ENCODE results near the gene ZNF555. TPM values are rescaled to one million over a fixed set of nuclear protein-coding genes. Genes with fewer than 3 reads are reported as not detected.

The ZNF555 gene
- total and polyA plus RNA-seq, 2 donors (not counting 1 experiment from before 2014, with no cell fraction given) = 5.0 to 5.9 TPM

- TF ChIP-seq CTCF (conservative IDR thresholded peaks at IDR 0.05 in 1 of 2, IDR thresholded peaks at IDR 0.05 in 1 of 2; ENCODE audit: low read depth in 1 of 2, low read length in 2 of 2) (no peak), EZH2 (IDR thresholded peaks at IDR 0.05; ENCODE audit: low read length, missing control alignments) (no peak)
- Histone ChIP-seq H3K9ac (ENCODE audit: insufficient read depth, low read length) (no peak overlapping the region), H3K4me2 (ENCODE audit: extremely low read depth, insufficient read depth, low read length) (no peak overlapping the region), H3K27ac (ENCODE audit: insufficient read depth, low read length) (no peak overlapping the region), H3K4me3 (replicated peaks in 1 of 4; ENCODE audit: control extremely low read depth in 1 of 4, insufficient read depth in 1 of 4, low read depth in 3 of 4, low read length in 4 of 4) (no peak overlapping the region), H3K36me3 (ENCODE audit: control insufficient read depth, insufficient read depth, low read length) (no peaks in the 10 kb centered on the region), H2AFZ (ENCODE audit: low read length) (no peak overlapping the region), H3K4me1 (ENCODE audit: control insufficient read depth, extremely low read depth, insufficient read depth, low read length) (no peaks in the 10 kb centered on the region), H4K20me1 (ENCODE audit: control insufficient read depth, extremely low read depth, insufficient read depth, low read length) (no peaks in the 10 kb centered on the region), H3K9me3 (ENCODE audit: control insufficient read depth, insufficient read depth, low read depth, low read length) (no peaks in the 10 kb centered on the region), H3K27me3 (ENCODE audit: control insufficient read depth, insufficient read depth, low read length) (no peaks in the 10 kb centered on the region), H3K79me2 (ENCODE audit: control insufficient read depth, insufficient read depth, low read length) (no peaks in the 10 kb centered on the region)
- DNase-seq (ENCODE audit: low read depth in 2 of 2) = no peak
Observed at GRCh38 chr19:2827840-2828489, 13.3 kb upstream of the ZNF555 start.

- Histone ChIP-seq H3K36me3 (ENCODE audit: control insufficient read depth, insufficient read depth, low read length) (no peaks in the 10 kb centered on the region), H3K4me1 (ENCODE audit: control insufficient read depth, extremely low read depth, insufficient read depth, low read length) (no peaks in the 10 kb centered on the region), H3K4me3 (replicated peaks in 1 of 4; ENCODE audit: control extremely low read depth in 1 of 4, insufficient read depth in 1 of 4, low read depth in 3 of 4, low read length in 4 of 4) (no peak overlapping the region), H3K4me2 (ENCODE audit: extremely low read depth, insufficient read depth, low read length) (no peak overlapping the region), H4K20me1 (ENCODE audit: control insufficient read depth, extremely low read depth, insufficient read depth, low read length) (no peaks in the 10 kb centered on the region), H2AFZ (ENCODE audit: low read length) (no peak overlapping the region), H3K27ac (ENCODE audit: insufficient read depth, low read length) (no peak overlapping the region), H3K27me3 (ENCODE audit: control insufficient read depth, insufficient read depth, low read length) (no peaks in the 10 kb centered on the region), H3K9me3 (ENCODE audit: control insufficient read depth, insufficient read depth, low read depth, low read length) (no peaks in the 10 kb centered on the region), H3K9ac (ENCODE audit: insufficient read depth, low read length) (no peak overlapping the region), H3K79me2 (ENCODE audit: control insufficient read depth, insufficient read depth, low read length) (no peaks in the 10 kb centered on the region)
- DNase-seq (ENCODE audit: low read depth in 2 of 2) = peak in 1 of 2 donors; percentile 12
- no peak for TF ChIP-seq EZH2 (IDR thresholded peaks at IDR 0.05; ENCODE audit: low read length, missing control alignments)
- no peak for TF ChIP-seq CTCF (conservative IDR thresholded peaks at IDR 0.05 in 1 of 2, IDR thresholded peaks at IDR 0.05 in 1 of 2; ENCODE audit: low read depth in 1 of 2, low read length in 2 of 2)
Observed at GRCh38 chr19:2834294-2834871, 6.9 kb upstream of the ZNF555 start.

GRCh38 chr19:2837430-2837829 is 3.8 kb upstream of the ZNF555 start:
- H3K36me3 ChIP-seq (ENCODE audit: control insufficient read depth, insufficient read depth, low read length) = no peaks in the 10 kb centered on the region
- H3K79me2 ChIP-seq (ENCODE audit: control insufficient read depth, insufficient read depth, low read length) = no peaks in the 10 kb centered on the region
- TF ChIP-seq EZH2 (IDR thresholded peaks at IDR 0.05; ENCODE audit: low read length, missing control alignments) (no peak), CTCF (conservative IDR thresholded peaks at IDR 0.05 in 1 of 2, IDR thresholded peaks at IDR 0.05 in 1 of 2; ENCODE audit: low read depth in 1 of 2, low read length in 2 of 2) (no peak)
- no peak overlapping the region for H3K9ac ChIP-seq (ENCODE audit: insufficient read depth, low read length)
- H3K27ac ChIP-seq (ENCODE audit: insufficient read depth, low read length) = no peak overlapping the region
- H4K20me1 ChIP-seq (ENCODE audit: control insufficient read depth, extremely low read depth, insufficient read depth, low read length) = no peaks in the 10 kb centered on the region
- no peaks in the 10 kb centered on the region for H3K4me1 ChIP-seq (ENCODE audit: control insufficient read depth, extremely low read depth, insufficient read depth, low read length)
- no peaks in the 10 kb centered on the region for H3K9me3 ChIP-seq (ENCODE audit: control insufficient read depth, insufficient read depth, low read depth, low read length)
- DNase-seq (ENCODE audit: low read depth in 2 of 2) = no peak
- no peak overlapping the region for H3K4me2 ChIP-seq (ENCODE audit: extremely low read depth, insufficient read depth, low read length)
- H2AFZ ChIP-seq (ENCODE audit: low read length) = no peak overlapping the region
- H3K4me3 ChIP-seq (replicated peaks in 1 of 4; ENCODE audit: control extremely low read depth in 1 of 4, insufficient read depth in 1 of 4, low read depth in 3 of 4, low read length in 4 of 4) = no peak overlapping the region
- H3K27me3 ChIP-seq (ENCODE audit: control insufficient read depth, insufficient read depth, low read length) = no peaks in the 10 kb centered on the region

Measured in fibroblast of lung (primary cell).